Tibial artery (tissue), 4 donors: ENCODE data around the gene IL1RAPL2.

Experiments
- DNase-seq, 2 donors: peaks; one replicate each; pipeline ENCODE4 v3.0.0-alpha.2; 2019
- H3K27ac ChIP-seq, 2 donors: fragments of 200-600 bp; sonication (generic) in 1 of 2; 1 replicate in 1 of 2; 2 replicates in 1 of 2; pipeline ENCODE4 v1.5.1; 2018 to 2019; ENCODE audit warnings: mild to moderate bottlenecking in 1 of 2
- H3K27me3 ChIP-seq, 2 donors: fragments of 200-600 bp; sonication (generic) in 1 of 2; one replicate each; pipeline versions ENCODE4 v1.5.1 to v1.6.0; 2016 to 2019
- H3K36me3 ChIP-seq, 3 donors: fragments of 200-600 bp; sonication (generic) in 2 of 3; one replicate each; pipeline ENCODE4 v1.5.1; 2016 to 2019; ENCODE audit warnings: mild to moderate bottlenecking in 2 of 3
- H3K4me1 ChIP-seq, 4 donors: fragments of 200-600 bp; sonication (generic) in 2 of 4; 1 replicate in 3 of 4; 2 replicates in 1 of 4; pipeline ENCODE4 v1.5.1; 2016 to 2019
- H3K4me3 ChIP-seq, 2 donors: fragments of 200-600 bp; sonication (generic) in 1 of 2; 1 replicate in 1 of 2; 2 replicates in 1 of 2; pipeline ENCODE4 v1.5.1; 2018 to 2019; ENCODE audit warnings: mild to moderate bottlenecking in 2 of 2
- H3K9me3 ChIP-seq, 3 donors: fragments of 200-600 bp; sonication (generic) in 1 of 3; one replicate each; pipeline ENCODE4 v1.5.1; 2016 to 2019
- intact Hi-C: fragments of 100-400 bp; cut with DNase I; formaldehyde crosslinking; loops from one replicate; pipeline ENCODE4 v1.15.0; 2023; ENCODE audit warnings: low total_unique reads
- TF ChIP-seq, protein P1 (sequence below), 2 experiments: fragments of 200-600 bp in 1 of 2; fragments of 450-650 bp in 1 of 2; IDR thresholded peaks; one replicate each; pipeline ENCODE4 v1.5.1; 2017 to 2019; ENCODE audit warnings: antibody characterized with exemption in 2 of 2, mild to moderate bottlenecking in 1 of 2, moderate library complexity in 1 of 2

The IL1RAPL2 gene

GRCh38 chrX:105451401-105451800 is 885.4 kb downstream of the IL1RAPL2 start:
- DNase-seq = no peak
- Histone ChIP-seq H3K27me3 (no peaks in the 10 kb centered on the region), H3K4me1 (no peaks in the 10 kb centered on the region), H3K27ac (no peak overlapping the region), H3K9me3 (no peaks in the 10 kb centered on the region), H3K36me3 (no peaks in the 10 kb centered on the region), H3K4me3 (no peak overlapping the region)
- intact Hi-C loops = no loop called here
- TF ChIP-seq, protein P1, sequence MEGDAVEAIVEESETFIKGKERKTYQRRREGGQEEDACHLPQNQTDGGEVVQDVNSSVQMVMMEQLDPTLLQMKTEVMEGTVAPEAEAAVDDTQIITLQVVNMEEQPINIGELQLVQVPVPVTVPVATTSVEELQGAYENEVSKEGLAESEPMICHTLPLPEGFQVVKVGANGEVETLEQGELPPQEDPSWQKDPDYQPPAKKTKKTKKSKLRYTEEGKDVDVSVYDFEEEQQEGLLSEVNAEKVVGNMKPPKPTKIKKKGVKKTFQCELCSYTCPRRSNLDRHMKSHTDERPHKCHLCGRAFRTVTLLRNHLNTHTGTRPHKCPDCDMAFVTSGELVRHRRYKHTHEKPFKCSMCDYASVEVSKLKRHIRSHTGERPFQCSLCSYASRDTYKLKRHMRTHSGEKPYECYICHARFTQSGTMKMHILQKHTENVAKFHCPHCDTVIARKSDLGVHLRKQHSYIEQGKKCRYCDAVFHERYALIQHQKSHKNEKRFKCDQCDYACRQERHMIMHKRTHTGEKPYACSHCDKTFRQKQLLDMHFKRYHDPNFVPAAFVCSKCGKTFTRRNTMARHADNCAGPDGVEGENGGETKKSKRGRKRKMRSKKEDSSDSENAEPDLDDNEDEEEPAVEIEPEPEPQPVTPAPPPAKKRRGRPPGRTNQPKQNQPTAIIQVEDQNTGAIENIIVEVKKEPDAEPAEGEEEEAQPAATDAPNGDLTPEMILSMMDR (IDR thresholded peaks at IDR 0.05) = no peak

DNA sequence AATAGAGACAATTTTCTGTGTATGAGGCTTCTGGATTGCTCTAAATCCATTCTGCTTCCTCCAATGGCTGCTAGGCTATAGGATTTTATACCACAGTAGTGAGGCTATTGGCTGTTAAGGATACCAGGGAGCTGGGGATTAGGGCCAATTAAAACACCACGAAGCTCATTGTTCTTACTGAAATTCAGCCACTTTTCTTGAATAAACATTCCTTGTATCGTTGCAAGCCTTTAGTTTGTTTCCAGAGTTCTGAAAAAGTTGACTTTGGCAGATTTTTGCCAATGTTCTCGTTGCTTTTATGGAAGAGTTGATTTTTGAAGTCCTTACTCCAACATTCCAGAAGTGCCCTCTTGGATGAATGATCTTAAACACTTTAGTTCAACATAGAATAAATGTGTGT is 892.8 kb downstream of the IL1RAPL2 start:
- no peaks in the 10 kb centered on the region for H3K36me3 ChIP-seq
- H3K9me3 ChIP-seq = no peaks in the 10 kb centered on the region
- TF ChIP-seq, protein P1 (IDR thresholded peaks at IDR 0.05) = no peak
- no peak overlapping the region for H3K4me3 ChIP-seq
- no peaks in the 10 kb centered on the region for H3K27me3 ChIP-seq
- no peak overlapping the region for H3K27ac ChIP-seq
- DNase-seq = no peak
- intact Hi-C loops = no loop called here
- H3K4me1 ChIP-seq = no peaks in the 10 kb centered on the region

DNA sequence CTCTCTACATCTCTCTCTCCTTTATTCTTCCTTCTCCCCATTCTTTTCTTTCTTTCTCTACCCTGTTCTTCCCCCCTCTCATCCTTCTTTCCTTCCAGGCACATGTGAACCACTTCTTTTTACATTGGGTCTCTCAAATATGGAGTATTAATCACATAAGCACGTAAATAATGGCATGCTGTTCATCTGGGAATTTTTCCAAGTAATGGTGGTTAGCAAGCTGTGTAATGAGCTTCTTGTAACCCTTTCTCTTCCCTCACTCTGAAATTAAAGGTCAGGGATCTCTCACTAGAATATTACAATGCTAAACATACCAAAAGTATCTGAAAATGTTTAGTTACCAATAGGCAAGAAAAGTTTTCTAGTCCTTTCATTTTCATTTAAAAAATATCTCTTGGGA is 894.4 kb downstream of the IL1RAPL2 start:
- TF ChIP-seq, protein P1 (IDR thresholded peaks at IDR 0.05) = no peak
- H3K4me3 ChIP-seq = no peak overlapping the region
- intact Hi-C loops = no loop called here
- no peaks in the 10 kb centered on the region for H3K36me3 ChIP-seq
- no peaks in the 10 kb centered on the region for H3K9me3 ChIP-seq
- no peak for DNase-seq
- no peak overlapping the region for H3K27ac ChIP-seq
- no peaks in the 10 kb centered on the region for H3K27me3 ChIP-seq
- H3K4me1 ChIP-seq = no peaks in the 10 kb centered on the region

- Histone ChIP-seq H3K27me3 (no peaks in the 10 kb centered on the region), H3K9me3 (no peaks in the 10 kb centered on the region), H3K4me1 (no peaks in the 10 kb centered on the region), H3K4me3 (no peak overlapping the region), H3K27ac (no peak overlapping the region), H3K36me3 (no peaks in the 10 kb centered on the region)
- TF ChIP-seq, protein P1 (IDR thresholded peaks at IDR 0.05) = no peak
- no peak for DNase-seq
- intact Hi-C loops = no loop called here
Measured at GRCh38 chrX:105461016-105461415, 895.0 kb downstream of the IL1RAPL2 start.

GRCh38 chrX:105462186-105462585 is 896.2 kb downstream of the IL1RAPL2 start:
- H3K27me3 ChIP-seq = no peaks in the 10 kb centered on the region
- no peak for DNase-seq
- H3K4me1 ChIP-seq = no peaks in the 10 kb centered on the region
- TF ChIP-seq, protein P1 (IDR thresholded peaks at IDR 0.05) = no peak
- no peaks in the 10 kb centered on the region for H3K9me3 ChIP-seq
- H3K27ac ChIP-seq = no peak overlapping the region
- no peaks in the 10 kb centered on the region for H3K36me3 ChIP-seq
- no peak overlapping the region for H3K4me3 ChIP-seq
- intact Hi-C loops = no loop called here

DNA sequence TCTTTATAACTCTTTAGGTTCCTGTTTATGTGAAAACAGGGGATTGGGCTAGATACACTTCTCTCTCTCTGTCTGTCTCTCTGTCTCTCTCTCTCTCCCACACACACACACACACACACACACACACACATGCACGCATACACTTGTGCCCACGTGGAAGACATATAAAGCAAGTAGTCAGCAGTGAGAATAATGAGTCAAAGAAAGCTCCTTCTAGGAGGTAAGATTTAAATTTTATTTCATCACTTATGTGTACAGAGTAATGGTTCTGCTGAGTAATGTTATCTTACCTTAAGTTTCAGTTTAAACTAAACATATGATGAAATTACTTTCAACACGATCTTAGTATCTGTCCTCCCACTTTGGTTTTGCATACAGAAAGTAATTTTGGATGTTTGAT is 897.5 kb downstream of the IL1RAPL2 start:
- no peak overlapping the region for H3K4me3 ChIP-seq
- H3K9me3 ChIP-seq = no peaks in the 10 kb centered on the region
- intact Hi-C loops = no loop called here
- no peak overlapping the region for H3K27ac ChIP-seq
- no peaks in the 10 kb centered on the region for H3K36me3 ChIP-seq
- H3K4me1 ChIP-seq = no peaks in the 10 kb centered on the region
- no peak for DNase-seq
- TF ChIP-seq, protein P1 (IDR thresholded peaks at IDR 0.05) = no peak
- H3K27me3 ChIP-seq = no peaks in the 10 kb centered on the region
